ENCODE data around the gene DENND5A. TPM values are rescaled to one million over a fixed set of nuclear protein-coding genes. Genes with fewer than 3 reads are reported as not detected.
"Not testable (repeated sequence)": the region's sequence is repeated elsewhere in the genome, so short reads cannot be mapped to it uniquely, and the experiment has no call there.

DENND5A gene
- polyA plus RNA-seq, 6 donors from 2014 or later: 12.1 to 22.9 (median 17.3) TPM

DNA sequence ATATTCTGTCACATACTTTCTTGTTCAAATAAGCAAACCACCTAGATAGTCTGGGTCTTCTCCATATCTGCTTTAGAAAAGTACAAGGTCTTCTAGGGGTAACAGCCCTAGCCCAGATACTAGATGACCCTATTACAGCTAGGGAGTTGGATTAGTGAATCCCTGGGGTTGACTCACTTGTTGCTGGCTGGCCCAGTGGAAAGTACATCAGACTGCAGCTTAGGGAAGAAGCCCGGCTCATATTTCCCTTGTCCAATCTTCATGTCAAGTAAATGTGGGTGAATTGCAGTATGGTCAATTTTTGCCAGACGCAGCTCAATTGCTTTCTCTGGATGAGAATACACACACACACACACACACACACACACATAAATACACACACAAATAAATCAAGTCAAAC lies 94.7 kb downstream of the DENND5A start:
- Mint-ChIP-seq H3K27ac (no peak overlapping the region), H3K9me3 (no peaks in the 10 kb centered on the region), H3K36me3 (peaks cover 17 to 47% of the 10 kb centered on the region in 2 donors), H3K4me1 (peaks cover 0 to 4% (median 0%) of the 10 kb centered on the region in 3 donors), H3K4me3 (no peak overlapping the region), H3K27me3 (no peaks in the 10 kb centered on the region)
- ATAC-seq (ENCODE audit: low read depth in 2 of 2) (no peak), DNase-seq (no peak)

DNA sequence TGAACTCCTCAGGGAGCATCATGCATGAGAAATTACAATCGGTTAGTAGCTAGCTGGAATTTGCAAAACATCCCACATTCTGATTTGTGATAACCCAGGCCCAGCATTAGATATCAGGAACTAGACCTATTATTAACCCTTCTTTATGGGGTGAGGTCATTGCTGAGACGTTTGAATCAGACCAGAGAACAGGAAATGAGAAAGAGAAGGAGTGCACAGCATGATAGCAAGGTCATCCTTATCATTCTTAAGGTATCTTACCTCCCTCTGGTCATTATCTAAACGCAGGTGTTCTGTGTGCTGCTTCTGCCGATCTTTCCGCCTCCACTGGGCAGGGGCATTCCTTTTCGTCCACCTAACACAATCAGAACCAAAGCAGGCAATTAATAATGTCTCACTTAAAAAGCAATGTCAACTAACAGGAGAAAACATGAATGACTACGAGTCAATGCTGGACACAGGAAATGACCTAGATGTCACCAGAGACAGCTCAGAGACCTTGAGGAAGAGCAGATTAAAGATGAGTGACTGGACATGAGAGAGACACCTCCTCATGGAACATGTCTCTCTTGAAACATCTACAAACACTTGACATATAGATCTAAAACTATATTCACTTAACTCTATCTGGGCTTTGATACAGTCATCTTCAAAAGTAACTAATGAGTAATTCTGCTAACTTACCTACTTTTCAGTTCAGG lies 95.4 kb downstream of the DENND5A start:
- peaks cover 15 to 47% of the 10 kb centered on the region in 2 donors for H3K36me3 Mint-ChIP-seq
- peaks cover 0 to 4% (median 0%) of the 10 kb centered on the region in 3 donors for H3K4me1 Mint-ChIP-seq
- H3K27me3 Mint-ChIP-seq: no peaks in the 10 kb centered on the region
- ATAC-seq (ENCODE audit: low read depth in 2 of 2): no peak
- no peaks in the 10 kb centered on the region for H3K9me3 Mint-ChIP-seq
- no peak for DNase-seq
- H3K4me3 Mint-ChIP-seq: no peak overlapping the region
- peak overlapping the region in 2 of 6 donors; percentile 24 to 50 for H3K27ac Mint-ChIP-seq

DNA sequence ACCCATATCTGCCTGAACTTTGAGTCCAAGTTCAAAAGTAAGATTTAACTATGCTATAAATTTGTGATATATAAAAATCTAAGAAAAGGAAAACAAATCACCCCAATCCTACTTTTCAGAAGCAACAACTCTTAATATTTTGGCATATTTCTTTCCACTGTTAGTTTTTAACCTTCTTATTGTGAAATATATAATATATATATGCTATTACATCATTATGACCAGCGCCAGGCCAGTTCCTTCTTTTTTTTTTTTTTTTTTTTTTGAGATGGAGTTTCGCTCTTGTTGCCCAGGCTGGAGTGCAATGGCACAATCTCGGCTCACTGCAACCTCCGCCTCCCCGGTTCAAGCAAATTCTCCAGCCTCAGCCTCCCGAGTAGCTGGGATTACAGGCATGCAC lies 103.2 kb downstream of the DENND5A start:
- not testable (repeated sequence) for H3K9me3 Mint-ChIP-seq; DNase-seq; H3K4me1 Mint-ChIP-seq; H3K27ac Mint-ChIP-seq; H3K27me3 Mint-ChIP-seq; ATAC-seq (ENCODE audit: low read depth in 2 of 2); H3K4me3 Mint-ChIP-seq
- peaks cover 2 to 10% of the 10 kb centered on the region in 2 donors for H3K36me3 Mint-ChIP-seq

DNA sequence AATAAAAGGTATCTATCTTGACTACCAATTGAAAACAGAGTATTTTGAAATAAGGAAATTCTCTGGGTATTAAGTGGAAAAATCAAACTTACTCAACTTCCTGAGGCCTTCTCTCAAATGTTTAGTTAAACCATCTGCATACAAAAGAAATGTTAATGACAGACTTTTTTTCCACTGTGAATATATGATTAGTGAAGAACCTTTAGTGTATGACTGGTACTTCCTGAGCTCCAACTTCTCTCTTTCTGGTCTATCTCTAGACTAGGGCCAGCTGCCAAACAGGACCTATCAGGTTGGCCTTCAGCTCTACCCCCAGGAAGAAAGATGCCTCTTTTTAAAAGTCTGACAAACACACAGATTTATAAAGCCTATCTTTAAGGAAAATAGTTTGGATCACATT lies 105.0 kb downstream of the DENND5A start:
- no peak overlapping the region for H3K4me3 Mint-ChIP-seq

DNA sequence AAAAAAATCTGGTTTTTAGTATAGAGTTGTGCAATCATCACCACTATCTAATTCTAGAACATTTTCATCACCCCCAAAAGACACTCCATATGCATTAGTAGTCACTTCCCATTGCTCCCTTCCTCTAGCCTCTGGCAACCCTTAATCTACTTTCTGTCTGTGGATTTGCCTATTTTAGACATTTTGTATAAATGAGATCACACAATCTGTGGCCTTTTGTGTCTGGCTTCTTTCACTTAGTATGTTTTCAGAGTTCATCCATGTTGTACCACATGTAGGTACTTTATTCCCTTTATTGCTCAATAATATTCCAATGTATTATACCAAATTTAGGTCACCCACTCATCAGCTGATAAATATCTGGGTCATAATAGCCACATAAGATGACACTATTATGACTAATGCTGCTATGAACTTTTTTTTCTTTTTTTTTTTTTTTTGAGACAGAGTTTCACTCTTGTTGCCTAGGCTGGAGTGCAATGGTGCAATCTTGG lies 106.2 kb downstream of the DENND5A start:
- Mint-ChIP-seq H3K27ac (no peak overlapping the region), H3K4me1 (peaks cover 4 to 7% (median 4%) of the 10 kb centered on the region in 3 donors), H3K36me3 (peaks cover 0 to 17% of the 10 kb centered on the region in 2 donors), H3K9me3 (no peaks in the 10 kb centered on the region), H3K4me3 (no peak overlapping the region), H3K27me3 (no peaks in the 10 kb centered on the region)
- ATAC-seq (ENCODE audit: low read depth in 2 of 2) (no peak), DNase-seq (no peak)

More for the DNA sequence above, 105.0 kb downstream of the DENND5A start:
- Mint-ChIP-seq H3K9me3 (no peaks in the 10 kb centered on the region), H3K4me1 (peaks cover 4 to 7% (median 4%) of the 10 kb centered on the region in 3 donors), H3K27ac (peak overlapping the region in 3 of 6 donors; percentile 7 to 88 (median 28)), H3K36me3 (peaks cover 0 to 17% of the 10 kb centered on the region in 2 donors), H3K27me3 (no peaks in the 10 kb centered on the region)
- DNase-seq (no peak), ATAC-seq (ENCODE audit: low read depth in 2 of 2) (no peak)

DNA sequence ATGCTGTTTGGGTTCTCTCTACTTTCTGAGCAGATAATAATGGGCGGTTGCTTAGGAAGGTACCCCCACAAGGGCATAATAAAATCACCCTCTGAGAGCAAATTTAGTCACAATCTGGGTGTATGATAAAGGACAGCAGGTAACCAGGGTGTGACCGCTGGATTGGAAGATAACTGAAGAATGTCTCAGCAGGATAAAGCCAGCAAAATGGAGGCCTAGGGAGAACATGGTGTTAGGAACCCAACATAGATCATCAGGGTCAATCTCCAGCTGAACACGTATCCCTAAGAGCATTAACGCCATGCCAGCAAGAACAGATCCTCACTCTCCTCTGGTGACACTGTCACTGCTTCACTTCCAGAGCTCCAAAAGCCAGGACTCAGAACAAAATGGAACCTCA lies 109.2 kb downstream of the DENND5A start:
- no peak overlapping the region for H3K4me3 Mint-ChIP-seq
- no peaks in the 10 kb centered on the region for H3K27me3 Mint-ChIP-seq
- DNase-seq: no peak
- H3K9me3 Mint-ChIP-seq: no peaks in the 10 kb centered on the region
- peak overlapping the region in 1 of 6 donors; percentile 61 for H3K27ac Mint-ChIP-seq
- H3K4me1 Mint-ChIP-seq: peaks cover 4 to 7% (median 4%) of the 10 kb centered on the region in 3 donors
- ATAC-seq (ENCODE audit: low read depth in 2 of 2): no peak
- H3K36me3 Mint-ChIP-seq: peaks cover 13 to 21% of the 10 kb centered on the region in 2 donors

DNA sequence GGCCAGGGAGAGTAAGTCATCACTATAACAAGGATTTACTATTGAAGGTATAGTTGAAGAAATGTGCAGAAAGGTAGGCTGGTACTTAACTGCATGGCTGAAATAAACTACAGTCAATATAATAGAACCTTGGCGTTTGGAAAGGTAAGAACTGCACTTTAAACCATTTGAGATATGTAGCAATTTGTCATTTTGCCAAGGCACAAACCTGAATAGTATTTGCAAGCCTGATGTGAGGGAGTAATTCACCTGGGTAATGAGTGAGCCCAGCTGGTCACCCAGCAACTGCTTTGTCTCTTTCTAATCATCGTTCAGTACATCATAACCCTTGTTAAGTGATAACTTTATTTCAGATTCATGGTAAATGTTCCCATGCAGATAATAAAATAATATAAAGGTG lies 111.5 kb downstream of the DENND5A start:
- ATAC-seq (ENCODE audit: low read depth in 2 of 2) (no peak), DNase-seq (no peak)
- H3K36me3 Mint-ChIP-seq: peaks cover 19 to 26% of the 10 kb centered on the region in 2 donors
- no peaks in the 10 kb centered on the region for H3K9me3 Mint-ChIP-seq
- H3K4me3 Mint-ChIP-seq: no peak overlapping the region
- no peaks in the 10 kb centered on the region for H3K4me1 Mint-ChIP-seq
- H3K27ac Mint-ChIP-seq: no peak overlapping the region
- H3K27me3 Mint-ChIP-seq: no peaks in the 10 kb centered on the region

DNA sequence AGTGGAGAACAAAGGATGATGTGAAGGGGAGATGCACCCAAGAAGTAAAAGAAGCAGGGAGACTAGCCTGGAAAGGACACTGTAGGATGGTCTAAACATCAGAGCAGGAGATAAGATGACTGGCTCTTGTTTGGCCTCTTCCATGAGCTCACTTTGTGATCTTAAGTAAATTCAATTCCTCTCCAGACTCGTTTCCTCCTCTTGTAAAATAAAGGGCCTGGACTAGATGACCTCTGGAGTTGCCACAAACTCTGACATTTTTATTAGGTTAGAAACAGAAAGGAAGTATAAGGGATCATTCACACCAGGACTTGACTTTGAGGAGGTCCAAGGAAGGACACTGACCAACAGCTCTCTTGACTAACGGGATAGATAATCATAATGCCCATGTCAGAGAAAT lies 113.5 kb downstream of the DENND5A start:
- Mint-ChIP-seq H3K4me1 (no peaks in the 10 kb centered on the region), H3K36me3 (peaks cover 36 to 40% of the 10 kb centered on the region in 2 donors), H3K27ac (no peak overlapping the region), H3K4me3 (no peak overlapping the region), H3K27me3 (no peaks in the 10 kb centered on the region), H3K9me3 (no peaks in the 10 kb centered on the region)
- ATAC-seq (ENCODE audit: low read depth in 2 of 2): no peak
- DNase-seq: no peak

DNA sequence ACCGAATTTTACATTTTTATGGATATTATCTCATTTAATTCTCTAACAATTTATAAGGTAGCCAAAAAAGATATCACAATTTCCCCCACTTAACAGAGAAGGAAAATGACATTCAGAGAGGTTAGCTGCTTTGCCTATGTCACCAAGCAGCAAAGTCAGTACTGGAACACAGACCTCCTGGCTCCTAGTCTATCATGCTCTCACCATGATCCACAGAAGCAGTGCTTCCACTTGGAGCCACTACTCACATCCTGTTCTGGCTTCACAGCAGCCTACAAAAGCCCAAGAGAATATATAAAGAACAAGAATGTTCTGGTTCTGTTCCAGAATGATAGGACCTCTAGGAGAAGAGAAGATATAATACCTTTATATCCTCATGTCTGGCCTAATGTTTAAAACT lies 114.2 kb downstream of the DENND5A start:
- no peak for ATAC-seq (ENCODE audit: low read depth in 2 of 2)
- Mint-ChIP-seq H3K4me3 (no peak overlapping the region), H3K9me3 (no peaks in the 10 kb centered on the region), H3K27ac (peak overlapping the region in 1 of 6 donors; percentile 12), H3K4me1 (no peaks in the 10 kb centered on the region), H3K27me3 (no peaks in the 10 kb centered on the region), H3K36me3 (peaks cover 37 to 43% of the 10 kb centered on the region in 2 donors)
- DNase-seq: no peak

DNA sequence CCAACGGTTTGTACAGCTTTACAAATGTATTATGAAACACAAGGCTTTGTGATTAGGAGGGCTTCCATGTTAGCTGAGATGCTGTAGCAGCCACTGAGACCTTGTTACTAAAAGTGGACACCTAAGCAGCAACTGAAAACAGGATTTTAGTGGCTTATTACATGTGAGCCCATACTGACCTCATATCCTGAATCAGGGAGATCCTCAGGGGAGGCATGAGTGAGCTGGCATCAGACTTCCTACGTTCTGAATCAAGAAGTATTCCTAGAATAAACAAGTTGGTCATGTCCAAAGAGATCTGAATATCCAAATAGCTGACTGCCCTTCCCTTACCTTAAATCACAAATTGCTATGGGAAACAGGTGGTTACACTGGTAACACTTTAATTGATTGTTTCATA lies 114.6 kb downstream of the DENND5A start:
- no peaks in the 10 kb centered on the region for H3K4me1 Mint-ChIP-seq
- H3K4me3 Mint-ChIP-seq: no peak overlapping the region
- no peaks in the 10 kb centered on the region for H3K9me3 Mint-ChIP-seq
- no peak for DNase-seq
- ATAC-seq (ENCODE audit: low read depth in 2 of 2): no peak
- H3K27me3 Mint-ChIP-seq: no peaks in the 10 kb centered on the region
- H3K36me3 Mint-ChIP-seq: peaks cover 33 to 43% of the 10 kb centered on the region in 2 donors
- H3K27ac Mint-ChIP-seq: no peak overlapping the region

DNA sequence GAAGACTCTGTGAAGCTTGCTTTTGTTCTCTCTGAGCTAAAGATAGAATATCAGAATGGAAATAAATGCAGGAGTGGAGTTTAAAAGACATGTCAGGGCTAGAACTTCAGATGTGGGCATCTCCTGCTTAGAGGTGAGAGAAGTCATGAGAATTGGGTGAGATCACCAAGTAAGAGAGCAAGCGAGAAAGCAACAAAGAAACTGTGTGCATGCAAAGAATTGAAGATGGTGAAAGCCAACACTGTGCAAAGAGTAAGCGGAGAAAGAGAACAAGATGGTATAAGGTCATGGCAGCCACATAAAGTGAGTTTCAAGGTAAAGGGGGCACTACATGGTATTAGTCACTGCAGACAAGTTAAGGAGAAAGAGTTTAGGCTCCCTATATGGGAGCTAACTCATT lies 116.4 kb downstream of the DENND5A start:
- DNase-seq (no peak), ATAC-seq (ENCODE audit: low read depth in 2 of 2) (no peak)
- no peaks in the 10 kb centered on the region for H3K4me1 Mint-ChIP-seq
- H3K4me3 Mint-ChIP-seq: no peak overlapping the region
- H3K36me3 Mint-ChIP-seq: peaks cover 38 to 49% of the 10 kb centered on the region in 2 donors
- no peaks in the 10 kb centered on the region for H3K9me3 Mint-ChIP-seq
- H3K27ac Mint-ChIP-seq: no peak overlapping the region
- no peaks in the 10 kb centered on the region for H3K27me3 Mint-ChIP-seq

DNA sequence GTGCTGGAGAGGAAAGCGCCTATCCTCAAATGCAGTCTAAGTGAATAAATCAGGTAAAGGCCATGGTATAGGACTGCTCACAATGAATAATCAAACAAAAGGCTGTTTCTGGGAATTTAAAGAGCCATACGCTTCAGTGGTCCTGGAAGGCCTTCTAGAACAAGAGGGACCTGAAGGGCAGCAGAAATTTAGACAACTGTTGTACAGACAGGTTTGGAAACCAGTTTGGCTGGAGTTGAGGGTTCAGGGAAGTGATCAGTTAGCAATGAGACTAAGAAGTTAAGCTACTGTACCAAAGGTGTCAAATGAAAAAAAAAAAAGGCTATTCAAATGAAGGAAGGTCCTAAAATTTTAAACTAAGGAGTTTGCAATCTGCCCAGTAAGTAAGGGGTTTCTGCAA lies 117.1 kb downstream of the DENND5A start:
- no peak for ATAC-seq (ENCODE audit: low read depth in 2 of 2)
- Mint-ChIP-seq H3K27ac (no peak overlapping the region), H3K4me1 (no peaks in the 10 kb centered on the region), H3K4me3 (no peak overlapping the region), H3K36me3 (peaks cover 38 to 52% of the 10 kb centered on the region in 2 donors), H3K9me3 (no peaks in the 10 kb centered on the region), H3K27me3 (no peaks in the 10 kb centered on the region)
- no peak for DNase-seq

DNA sequence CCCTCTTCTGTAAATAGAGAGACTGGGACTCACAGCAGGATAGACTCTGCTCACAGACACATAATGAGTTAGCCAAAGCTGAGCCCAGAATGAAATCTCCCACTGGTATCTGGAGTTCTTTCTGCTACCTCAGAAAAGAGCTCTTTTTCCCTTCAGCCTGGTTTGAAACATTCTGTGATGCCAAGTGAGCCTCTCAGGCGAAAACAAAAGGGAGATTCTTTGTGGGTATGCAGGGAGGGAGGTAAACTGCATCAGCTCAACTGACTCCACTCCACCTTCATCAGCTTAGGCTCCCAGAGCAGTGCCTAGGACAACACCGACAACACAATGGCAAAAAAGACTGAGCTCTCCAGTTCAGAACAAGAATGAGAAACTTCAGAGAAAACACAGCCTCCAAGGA lies 118.7 kb downstream of the DENND5A start:
- Mint-ChIP-seq H3K27me3 (no peaks in the 10 kb centered on the region), H3K4me3 (no peak overlapping the region), H3K9me3 (no peaks in the 10 kb centered on the region), H3K36me3 (peaks cover 37 to 51% of the 10 kb centered on the region in 2 donors), H3K4me1 (no peaks in the 10 kb centered on the region), H3K27ac (no peak overlapping the region)
- DNase-seq (no peak), ATAC-seq (ENCODE audit: low read depth in 2 of 2) (no peak)

DNA sequence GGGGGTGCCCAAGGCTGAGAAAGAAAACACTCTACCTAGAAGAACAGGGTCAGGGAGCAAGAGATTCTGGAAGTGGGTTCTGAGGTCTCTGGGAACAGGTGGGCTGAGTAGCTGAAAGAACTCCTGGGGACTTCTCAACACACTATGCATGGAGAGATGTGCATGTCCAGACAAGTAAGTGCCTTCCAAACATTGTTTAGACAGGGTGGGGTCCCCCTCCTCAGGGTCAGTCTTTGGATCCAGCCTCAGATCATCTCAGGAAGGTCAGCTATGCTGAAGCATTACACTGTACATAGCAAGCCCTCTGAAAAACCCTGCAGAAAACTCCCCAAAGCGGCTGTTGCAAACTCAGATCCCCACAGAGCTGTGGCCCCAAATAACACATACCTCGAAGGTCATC lies 119.9 kb downstream of the DENND5A start:
- ATAC-seq (ENCODE audit: low read depth in 2 of 2): no peak
- no peak for DNase-seq
- H3K27ac Mint-ChIP-seq: peak overlapping the region in 1 of 6 donors; percentile 29
- no peaks in the 10 kb centered on the region for H3K4me1 Mint-ChIP-seq
- H3K27me3 Mint-ChIP-seq: no peaks in the 10 kb centered on the region
- peaks cover 34 to 50% of the 10 kb centered on the region in 2 donors for H3K36me3 Mint-ChIP-seq
- H3K4me3 Mint-ChIP-seq: no peak overlapping the region
- no peaks in the 10 kb centered on the region for H3K9me3 Mint-ChIP-seq

Data from naive B cell (primary cell).